Uterus (tissue), 2 donors: ENCODE data around the gene KRT82.

Experiments used
- CTCF ChIP-seq, 4 experiments: fragments of 200-600 bp in 2 of 4; fragments of 450-650 bp in 2 of 4; sonication (generic) in 2 of 4; IDR thresholded peaks; one replicate each; pipeline ENCODE4 v1.5.1; 2016 to 2019; ENCODE audit warnings: antibody characterized with exemption in 4 of 4, mild to moderate bottlenecking in 2 of 4, moderate library complexity in 1 of 4
- POLR2A ChIP-seq, 2 donors: fragments of 450-650 bp; IDR thresholded peaks; one replicate each; pipeline ENCODE4 v1.6.1; 2016; ENCODE audit warnings: antibody characterized with exemption in 2 of 2, mild to moderate bottlenecking in 1 of 2, moderate library complexity in 1 of 2

GRCh38 chr12:52394836-52395405, 11.2 kb downstream of the KRT82 start:
- TF ChIP-seq CTCF (IDR thresholded peaks at IDR 0.05) (no peak), POLR2A (IDR thresholded peaks at IDR 0.05) (no peak)
